Mucosa of rectum (tissue), 2 donors: ENCODE data around the gene HP1BP3.

Source experiments
- H3K27ac ChIP-seq, 2 donors: one replicate each; pipeline ENCODE4 v1.7.0; 2013; ENCODE audit warnings: inconsistent platforms in 2 of 2, low read depth in 2 of 2, low read length in 2 of 2
- H3K27me3 ChIP-seq, 2 donors: one replicate each; pipeline ENCODE4 v1.7.0; 2013; ENCODE audit warnings: low read length in 2 of 2; ENCODE audit not compliant: control insufficient read depth in 2 of 2, insufficient read depth in 2 of 2
- H3K36me3 ChIP-seq, 2 donors: one replicate each; pipeline ENCODE4 v1.7.0; 2013; ENCODE audit warnings: low read length in 2 of 2; ENCODE audit not compliant: control insufficient read depth in 2 of 2, insufficient read depth in 2 of 2
- H3K4me1 ChIP-seq, 2 donors: one replicate each; pipeline ENCODE4 v1.7.0; 2013; ENCODE audit warnings: low read length in 2 of 2, mild to moderate bottlenecking in 1 of 2; ENCODE audit not compliant: control insufficient read depth in 2 of 2, insufficient read depth in 2 of 2
- H3K4me3 ChIP-seq, 2 donors: one replicate each; pipeline ENCODE4 v1.7.0; 2013; ENCODE audit warnings: low read length in 2 of 2
- H3K9ac ChIP-seq, 2 donors: one replicate each; pipeline ENCODE4 v1.7.0; 2013; ENCODE audit warnings: low read length in 2 of 2, low read depth in 1 of 2, mild to moderate bottlenecking in 1 of 2
- H3K9me3 ChIP-seq, 2 donors: one replicate each; pipeline ENCODE4 v1.7.0; 2013; ENCODE audit warnings: low read length in 2 of 2; ENCODE audit not compliant: control insufficient read depth in 2 of 2
- donor health status: healthy.
- donor health status: Normal muscosa, but diverticular disease.

HP1BP3 gene

DNA sequence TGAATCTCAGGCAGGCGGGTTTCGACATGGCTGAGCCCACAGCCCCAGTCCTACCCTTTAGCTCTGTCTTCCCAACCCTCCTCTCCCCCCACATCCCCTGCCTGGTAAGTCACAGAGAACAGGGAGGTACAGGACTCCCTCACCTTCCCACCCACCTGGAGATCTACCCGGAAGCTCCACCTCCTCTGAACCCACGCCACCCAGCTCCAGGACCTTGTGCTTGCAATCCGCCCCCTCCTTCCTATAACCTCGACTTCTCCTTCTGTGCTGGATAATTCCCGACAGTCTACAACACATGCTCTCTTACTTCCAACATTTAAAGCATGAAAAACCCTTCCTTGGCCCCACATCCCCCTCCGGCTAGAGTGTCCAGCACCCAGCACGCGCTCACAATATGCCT lies 91.6 kb downstream of the HP1BP3 start:
- H3K4me3 ChIP-seq = no peak overlapping the region
- H3K36me3 ChIP-seq = no peaks in the 10 kb centered on the region
- H3K9ac ChIP-seq = no peak overlapping the region
- peaks cover 5 to 13% of the 10 kb centered on the region in 2 donors for H3K4me1 ChIP-seq
- H3K27ac ChIP-seq = no peak overlapping the region
- H3K9me3 ChIP-seq = no peaks in the 10 kb centered on the region
- H3K27me3 ChIP-seq = no peaks in the 10 kb centered on the region

DNA sequence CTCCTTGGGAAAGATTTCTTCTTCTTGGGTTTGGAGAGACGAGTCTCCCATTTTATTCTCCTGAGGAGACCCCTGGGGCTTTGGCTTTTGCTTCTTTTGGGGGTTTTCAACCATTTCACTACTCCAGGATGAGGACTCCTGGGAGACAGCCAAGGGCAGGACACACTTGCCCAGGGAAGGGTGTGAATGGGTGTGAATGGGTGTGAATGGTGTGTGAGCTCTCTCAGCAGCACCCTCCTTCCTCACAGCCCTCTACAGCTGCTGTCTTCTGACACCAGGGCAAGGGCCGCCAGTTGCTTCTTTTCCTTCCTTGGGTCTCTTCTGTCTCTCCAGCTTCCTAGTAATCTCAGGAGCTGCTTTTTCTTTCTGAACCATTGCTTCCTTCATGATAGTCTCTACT lies 93.5 kb downstream of the HP1BP3 start:
- H3K36me3 ChIP-seq = no peaks in the 10 kb centered on the region
- no peak overlapping the region for H3K9ac ChIP-seq
- no peak overlapping the region for H3K27ac ChIP-seq
- no peaks in the 10 kb centered on the region for H3K9me3 ChIP-seq
- H3K4me3 ChIP-seq = no peak overlapping the region
- H3K4me1 ChIP-seq = peaks cover 5 to 13% of the 10 kb centered on the region in 2 donors
- H3K27me3 ChIP-seq = no peaks in the 10 kb centered on the region
